ENCODE data around the gene RAD1.
"Not testable (repeated sequence)": the region's sequence is repeated elsewhere in the genome, so short reads cannot be mapped to it uniquely, and the experiment has no call there.

The RAD1 gene

GRCh38 chr5:34915139-34915855 lies at the start of gene RAD1, which contains the start of gene BRIX1:
RAD1 (minus strand) TSS chr5:34915504; CDS start chr5:34914892, 612 bp downstream.
BRIX1 (plus strand) TSS chr5:34915711; CDS start chr5:34915739, 28 bp downstream.
- DNase-seq (ENCODE audit: low spot score): peak; percentile 91

- DNase-seq (ENCODE audit: low spot score): no peak
These were observed 44.0 kb upstream of the RAD1 start for GRCh38 chr5:34959323-34959722.

GRCh38 chr5:34957857-34958690 lies 42.8 kb upstream of the RAD1 start:
- DNase-seq (ENCODE audit: low spot score): peak; percentile 51

GRCh38 chr5:34957321-34957720 lies 42.0 kb upstream of the RAD1 start:
- DNase-seq (ENCODE audit: low spot score): no peak

- DNase-seq (ENCODE audit: low spot score): no peak
These were observed 29.2 kb upstream of the RAD1 start for GRCh38 chr5:34944460-34945047.

- DNase-seq (ENCODE audit: low spot score): no peak
These were observed 28.7 kb upstream of the RAD1 start for GRCh38 chr5:34944044-34944443.

GRCh38 chr5:34941936-34942335 lies 26.6 kb upstream of the RAD1 start:
- DNase-seq (ENCODE audit: low spot score): no peak

- no peak for DNase-seq (ENCODE audit: low spot score)
These were observed 17.6 kb upstream of the RAD1 start for GRCh38 chr5:34932947-34933346.

GRCh38 chr5:34930870-34931269 lies 15.6 kb upstream of the RAD1 start:
- DNase-seq (ENCODE audit: low spot score): no peak

- no peak for DNase-seq (ENCODE audit: low spot score)
These were observed 15.1 kb upstream of the RAD1 start for GRCh38 chr5:34930462-34930844.

GRCh38 chr5:34929720-34930461 lies 14.6 kb upstream of the RAD1 start:
- peak; percentile 84 for DNase-seq (ENCODE audit: low spot score)

GRCh38 chr5:34929134-34929719 lies 13.9 kb upstream of the RAD1 start, which contains the start of gene DNAJC21:
DNAJC21 (plus strand) TSS chr5:34929559; CDS start chr5:34929820, 261 bp downstream.
- peak; percentile 95 for DNase-seq (ENCODE audit: low spot score)

- DNase-seq (ENCODE audit: low spot score): no peak
These were observed 13.0 kb upstream of the RAD1 start for GRCh38 chr5:34928267-34928666.

GRCh38 chr5:34927785-34928184 lies 12.5 kb upstream of the RAD1 start:
- DNase-seq (ENCODE audit: low spot score): no peak

- DNase-seq (ENCODE audit: low spot score): no peak
These were observed 11.1 kb upstream of the RAD1 start for GRCh38 chr5:34926318-34926888.

GRCh38 chr5:34924462-34924765 lies 9.1 kb upstream of the RAD1 start:
- no peak for DNase-seq (ENCODE audit: low spot score)

GRCh38 chr5:34923694-34924461 lies 8.6 kb upstream of the RAD1 start:
- DNase-seq (ENCODE audit: low spot score): no peak

GRCh38 chr5:34923256-34923655 lies 8.0 kb upstream of the RAD1 start:
- DNase-seq (ENCODE audit: low spot score): not testable (repeated sequence)

GRCh38 chr5:34919077-34919476 lies 3.8 kb upstream of the RAD1 start:
- DNase-seq (ENCODE audit: low spot score): no peak

- no peak for DNase-seq (ENCODE audit: low spot score)
These were observed 2.7 kb upstream of the RAD1 start for GRCh38 chr5:34918025-34918424.

- no peak for DNase-seq (ENCODE audit: low spot score)
These were observed 1.2 kb upstream of the RAD1 start for GRCh38 chr5:34916518-34916917.

All from D341Med (cell line).